Mucosa of gallbladder (tissue), 1 donor: ENCODE results near the gene B2M. TPM values are rescaled to one million over a fixed set of nuclear protein-coding genes. Genes with fewer than 3 reads are reported as not detected.
"Not testable (repeated sequence)": the region's sequence is repeated elsewhere in the genome, so short reads cannot be mapped to it uniquely, and the experiment has no call there.

ENCODE experiments used
- DNase-seq: peaks from one replicate; pipeline ENCODE4 v3.0.0-alpha.2; 2020; ENCODE audit warnings: low spot score
- total RNA-seq: library from RNA; stranded (reverse); gene quantifications from one replicate; pipeline ENCODE4 v1.2.1, GENCODE V29; 2021
- donor health status: DM: no; HTN: no; CAD: no.

B2M gene
- total RNA-seq = 2,061 TPM

DNA sequence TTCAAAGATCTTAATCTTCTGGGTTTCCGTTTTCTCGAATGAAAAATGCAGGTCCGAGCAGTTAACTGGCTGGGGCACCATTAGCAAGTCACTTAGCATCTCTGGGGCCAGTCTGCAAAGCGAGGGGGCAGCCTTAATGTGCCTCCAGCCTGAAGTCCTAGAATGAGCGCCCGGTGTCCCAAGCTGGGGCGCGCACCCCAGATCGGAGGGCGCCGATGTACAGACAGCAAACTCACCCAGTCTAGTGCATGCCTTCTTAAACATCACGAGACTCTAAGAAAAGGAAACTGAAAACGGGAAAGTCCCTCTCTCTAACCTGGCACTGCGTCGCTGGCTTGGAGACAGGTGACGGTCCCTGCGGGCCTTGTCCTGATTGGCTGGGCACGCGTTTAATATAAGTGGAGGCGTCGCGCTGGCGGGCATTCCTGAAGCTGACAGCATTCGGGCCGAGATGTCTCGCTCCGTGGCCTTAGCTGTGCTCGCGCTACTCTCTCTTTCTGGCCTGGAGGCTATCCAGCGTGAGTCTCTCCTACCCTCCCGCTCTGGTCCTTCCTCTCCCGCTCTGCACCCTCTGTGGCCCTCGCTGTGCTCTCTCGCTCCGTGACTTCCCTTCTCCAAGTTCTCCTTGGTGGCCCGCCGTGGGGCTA, at the start of gene B2M, which contains the start of gene PATL2:
Gene B2M, plus strand, starts transcription at position 422 of the 647 bp plus-strand sequence. Its CDS starts 30 bp downstream, at position 452.
Gene PATL2, minus strand, starts transcription at position 228 of the 647 bp plus-strand sequence. CDS start 34,833 bp downstream, outside the sequence.
- peak; percentile 98 for DNase-seq

DNA sequence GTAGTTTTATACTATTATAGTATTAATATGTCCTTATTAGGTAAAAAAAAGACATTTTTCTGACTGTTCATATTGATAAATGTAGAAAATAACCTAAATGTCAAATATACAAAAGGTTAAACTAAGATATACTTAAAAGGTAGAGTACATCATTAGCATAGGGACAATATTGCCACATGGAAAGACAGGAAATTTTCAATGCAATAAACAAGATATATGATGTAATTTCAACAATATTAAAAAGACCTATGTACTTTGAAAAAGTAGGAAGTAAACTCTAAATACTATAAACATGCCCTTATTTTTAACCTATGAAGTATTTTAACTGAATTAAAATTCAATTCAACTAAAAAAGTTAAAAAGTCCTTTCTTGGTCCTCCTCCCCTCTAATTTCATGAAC, 49.7 kb upstream of the B2M start:
- DNase-seq = no peak

DNA sequence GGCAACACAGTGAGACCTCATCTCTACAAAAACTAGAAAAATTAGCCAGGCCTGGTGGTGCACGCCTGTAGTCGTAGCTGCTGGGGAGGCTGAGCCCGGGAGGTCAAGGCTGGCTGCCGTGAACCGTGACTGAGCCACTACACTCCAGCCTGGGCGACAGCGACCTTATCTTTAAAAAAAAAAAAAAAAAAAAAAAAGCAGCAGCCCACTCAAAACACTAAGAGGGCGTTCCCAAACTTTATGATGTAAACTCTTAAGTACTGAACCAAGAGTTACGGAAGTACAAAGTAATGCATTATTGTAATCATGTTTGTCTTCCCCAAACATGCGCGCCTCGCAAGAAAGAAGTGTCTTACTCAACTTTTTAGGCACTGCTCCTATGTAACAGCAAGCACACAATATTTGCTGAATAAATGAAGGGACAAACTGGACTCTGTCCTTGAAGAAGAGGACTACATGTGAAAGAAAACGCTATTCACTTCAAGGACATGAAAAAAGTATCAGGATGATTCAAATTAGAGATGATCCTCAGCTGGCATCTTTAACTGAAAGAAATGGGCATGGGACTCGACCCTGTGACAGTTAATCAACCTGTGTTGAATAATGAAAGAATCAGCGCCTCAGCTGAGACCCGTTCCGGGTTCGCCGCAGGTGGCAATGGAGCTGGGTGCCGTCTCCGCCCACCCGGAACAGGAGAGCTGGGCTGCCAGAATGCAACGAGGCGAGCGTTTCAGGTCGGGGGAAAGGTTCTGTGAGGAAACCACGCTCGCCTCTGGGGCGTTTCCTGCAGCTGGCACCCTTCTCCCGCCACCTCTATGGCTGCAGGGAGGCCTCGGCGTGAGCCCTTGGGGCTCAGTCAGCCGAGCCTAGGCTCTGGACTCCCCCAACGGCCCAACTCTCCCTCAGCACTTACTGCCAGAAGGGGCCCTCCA, 48.6 kb upstream of the B2M start:
- peak; percentile 60 for DNase-seq

DNA sequence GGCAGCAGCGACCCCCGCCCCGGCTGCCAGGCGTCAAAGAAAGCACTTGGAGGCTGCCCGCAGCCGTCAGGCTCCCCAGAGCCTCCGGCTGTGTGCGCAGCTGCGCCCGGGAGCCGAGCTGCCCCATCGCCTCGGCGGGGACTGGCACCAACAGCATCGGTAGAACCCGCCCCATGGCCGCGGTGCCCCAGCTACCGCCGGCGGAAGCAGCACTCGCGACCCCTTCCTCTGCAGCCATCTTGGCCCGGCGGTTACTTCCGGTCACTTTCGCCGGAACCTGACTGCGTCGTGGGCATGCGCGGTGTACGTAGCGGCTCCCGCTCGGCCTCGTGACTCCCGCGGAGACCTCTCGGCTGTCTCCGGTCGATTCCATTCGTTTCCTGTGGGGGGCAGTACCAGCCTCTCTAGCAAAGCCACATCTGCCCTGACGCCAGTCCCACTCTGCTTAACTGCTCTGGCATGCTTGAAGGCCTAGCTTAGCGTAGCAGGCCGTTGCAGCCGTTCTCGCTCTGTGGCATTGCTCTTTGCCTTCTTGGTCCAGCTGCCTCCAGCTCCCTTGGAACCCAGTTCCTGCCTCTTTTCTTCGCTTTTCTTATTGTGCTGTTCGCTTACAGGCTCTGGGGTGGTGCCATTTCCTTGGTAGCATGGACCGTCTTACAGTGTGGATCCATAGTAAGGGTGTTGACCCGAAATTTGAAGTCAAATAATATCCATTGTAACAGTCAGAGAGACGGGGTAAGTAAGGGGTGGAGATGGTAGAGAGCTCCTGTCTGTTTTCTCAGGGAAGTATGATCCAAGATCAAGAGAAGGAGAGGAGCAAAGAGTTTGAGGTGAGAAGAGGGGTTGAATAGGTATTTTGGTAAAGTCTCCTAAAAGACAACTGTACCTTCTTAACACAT, 47.7 kb upstream of the B2M start, which contains the start of gene SPG11:
Gene SPG11, minus strand, starts transcription at position 253 of the 899 bp plus-strand sequence. Its CDS starts 15 bp downstream, at position 238.
- peak; percentile 99 for DNase-seq

DNA sequence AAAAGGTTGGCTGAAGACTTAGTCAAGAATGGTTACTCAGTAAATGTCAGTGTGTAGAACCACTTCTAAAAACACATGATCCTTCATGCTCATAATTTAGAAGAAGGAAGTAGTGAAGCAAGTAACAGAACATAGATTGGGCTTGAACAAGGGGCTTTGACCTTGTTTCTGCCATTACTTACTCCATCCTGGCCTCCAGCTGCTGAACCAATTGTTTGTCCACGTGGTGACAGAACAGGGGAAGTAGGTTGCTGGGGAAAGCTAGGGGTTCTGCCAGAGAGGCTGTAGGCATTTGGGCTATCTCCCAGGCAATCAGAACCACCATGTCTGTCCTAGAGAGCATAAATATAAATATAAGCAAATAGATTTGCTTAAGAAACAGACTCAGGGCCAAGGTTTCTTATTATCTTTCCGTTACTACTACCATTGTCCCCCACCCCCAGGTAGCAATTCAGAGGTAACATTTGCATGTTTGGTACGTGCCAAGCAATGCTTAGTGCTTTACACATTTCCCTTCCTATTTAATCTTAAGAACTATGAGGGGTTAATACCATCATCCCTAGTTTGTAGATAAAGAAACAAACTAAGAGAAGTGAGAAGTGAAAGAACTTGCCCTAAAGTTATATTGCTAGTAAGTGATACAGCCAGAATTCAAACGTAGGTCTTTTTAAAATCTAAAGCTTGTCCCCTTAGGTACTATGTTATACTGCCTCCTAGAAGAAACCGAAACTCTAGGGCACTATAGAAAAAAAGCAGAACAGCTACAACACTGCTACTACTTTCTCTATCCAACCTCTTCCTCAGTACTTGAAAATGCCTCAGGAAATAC, 44.9 kb upstream of the B2M start:
- no peak for DNase-seq

DNA sequence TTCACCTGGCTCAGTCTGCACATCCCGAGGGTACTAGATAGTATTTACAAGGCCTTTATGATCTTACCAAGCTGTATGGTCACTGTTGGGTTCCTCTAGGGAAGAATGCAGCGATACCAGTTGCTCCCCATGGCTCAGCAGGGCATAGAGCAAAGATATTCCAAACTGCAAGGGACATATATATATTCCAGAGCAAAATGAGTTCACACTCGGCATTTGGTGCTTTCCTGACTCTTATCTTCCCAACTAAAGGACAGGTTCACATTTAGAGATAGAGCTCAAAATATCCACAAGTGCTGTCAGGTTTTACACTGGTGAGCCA, 44.3 kb upstream of the B2M start:
- DNase-seq = no peak

DNA sequence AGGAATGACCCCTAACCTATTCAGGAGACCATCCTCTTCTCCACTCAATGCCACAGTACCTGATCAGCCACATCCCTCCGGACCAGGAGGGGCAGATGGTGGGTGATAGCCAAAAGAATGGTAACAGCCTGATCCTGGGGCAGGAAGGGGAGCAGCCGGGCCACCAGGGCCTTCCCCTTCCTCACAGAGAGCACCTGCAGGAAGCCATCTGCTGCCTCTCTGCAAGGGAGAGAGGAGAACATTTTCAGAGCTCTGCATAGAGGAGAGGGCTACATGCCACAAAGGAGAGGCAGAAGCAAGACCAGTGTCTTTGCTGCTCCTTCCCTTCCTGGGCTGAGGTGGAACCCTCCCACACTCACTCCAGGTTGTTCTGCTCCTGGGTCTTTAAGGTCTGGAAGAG, 42.4 kb upstream of the B2M start:
- DNase-seq = no peak

DNA sequence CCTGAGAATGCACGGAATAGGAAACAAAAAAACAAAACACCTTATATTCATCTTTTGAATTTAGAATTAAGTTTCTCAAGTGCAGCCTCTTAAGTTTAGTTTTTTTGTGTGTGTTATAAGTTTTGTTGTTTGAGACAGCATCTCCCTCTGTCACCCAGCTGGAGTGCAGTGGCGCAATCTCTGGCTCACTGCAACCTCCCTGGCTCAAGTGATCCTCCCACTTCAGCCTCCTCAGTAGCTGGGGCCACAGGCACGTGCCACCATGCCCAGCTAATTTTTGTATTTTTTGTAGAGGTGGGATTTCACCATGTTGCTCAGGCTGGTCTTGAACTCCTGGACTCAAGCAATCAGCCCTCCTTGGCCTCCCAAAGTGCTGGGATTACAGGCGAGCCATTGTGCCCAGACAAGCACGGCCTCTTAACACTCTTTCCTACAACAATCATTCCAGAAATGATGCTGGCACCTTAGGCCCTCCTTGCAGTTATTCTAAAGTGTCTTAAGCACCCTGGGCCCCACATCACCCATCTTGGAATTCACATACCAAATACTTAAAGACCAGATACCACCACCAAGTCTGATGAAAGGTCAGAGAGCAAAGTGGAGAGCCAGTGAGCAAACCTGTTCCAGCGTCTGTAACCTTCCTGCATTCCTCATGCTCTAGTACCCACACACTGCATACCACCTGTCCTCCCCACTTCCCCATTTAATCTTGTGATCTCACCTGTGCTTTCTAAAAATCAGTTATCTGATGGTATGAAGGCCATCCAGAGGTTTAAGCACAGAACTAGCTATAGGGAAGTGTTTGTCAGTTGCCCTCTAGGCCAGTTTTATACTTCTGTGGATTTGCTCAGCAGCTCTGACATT, 41.0 kb upstream of the B2M start:
- no peak for DNase-seq

DNA sequence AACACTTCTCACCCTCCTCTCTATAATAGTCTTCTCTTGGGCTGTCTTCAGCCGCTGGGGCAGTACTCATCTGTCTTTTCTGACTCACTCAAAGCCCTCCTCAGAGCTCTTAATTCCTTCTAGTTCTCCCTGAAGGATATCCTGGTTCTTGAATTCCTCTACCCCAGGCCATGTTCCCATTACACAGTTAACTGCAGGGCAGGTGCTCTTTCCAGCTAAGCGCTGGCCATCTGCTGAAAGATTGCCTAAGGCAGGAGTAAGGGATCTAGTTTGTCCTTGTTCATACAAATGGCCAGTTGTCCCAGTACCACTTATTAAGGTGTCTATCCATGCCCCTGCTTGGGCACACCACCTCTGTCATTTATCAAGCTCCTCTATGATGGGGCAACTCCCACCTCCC, 37.7 kb upstream of the B2M start:
- DNase-seq = no peak

DNA sequence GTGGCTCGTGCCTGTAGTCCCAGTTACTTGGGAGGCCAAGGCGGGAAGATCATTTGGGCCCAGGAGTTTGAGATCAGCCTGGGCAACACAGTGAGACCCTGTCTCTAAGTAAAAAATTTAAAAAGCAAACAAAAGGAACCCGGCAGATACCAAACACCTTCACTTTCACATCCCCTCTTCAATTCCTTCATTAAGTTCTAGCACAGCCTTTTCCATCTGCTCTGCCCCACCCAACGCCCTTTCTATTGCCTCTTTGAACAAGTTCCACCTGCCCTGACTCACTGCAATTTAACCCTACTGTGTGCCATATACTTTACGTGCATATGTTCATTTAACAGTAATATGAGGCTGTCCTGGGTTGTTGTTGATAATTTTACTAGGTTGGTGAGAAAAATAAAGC, 35.4 kb upstream of the B2M start:
- no peak for DNase-seq

DNA sequence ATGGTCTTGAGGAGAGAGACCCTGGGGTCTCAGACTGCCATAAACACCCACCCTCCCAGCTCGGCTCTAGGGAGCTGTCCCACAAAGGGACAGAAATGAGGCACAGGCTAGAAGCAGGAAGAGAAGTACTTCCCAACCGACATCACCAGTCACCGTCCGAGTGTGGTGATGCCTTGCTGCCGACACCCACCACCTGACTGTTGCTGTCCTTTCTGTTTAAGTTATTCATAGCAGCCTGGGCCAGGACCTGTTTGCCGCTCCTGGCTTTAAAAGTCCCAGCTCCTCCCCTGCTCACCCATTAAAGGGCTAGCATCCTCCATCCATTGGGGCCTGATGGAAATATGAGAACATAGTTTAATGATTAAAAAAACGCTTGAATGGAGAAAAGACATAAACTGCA, 34.6 kb upstream of the B2M start:
- no peak for DNase-seq

DNA sequence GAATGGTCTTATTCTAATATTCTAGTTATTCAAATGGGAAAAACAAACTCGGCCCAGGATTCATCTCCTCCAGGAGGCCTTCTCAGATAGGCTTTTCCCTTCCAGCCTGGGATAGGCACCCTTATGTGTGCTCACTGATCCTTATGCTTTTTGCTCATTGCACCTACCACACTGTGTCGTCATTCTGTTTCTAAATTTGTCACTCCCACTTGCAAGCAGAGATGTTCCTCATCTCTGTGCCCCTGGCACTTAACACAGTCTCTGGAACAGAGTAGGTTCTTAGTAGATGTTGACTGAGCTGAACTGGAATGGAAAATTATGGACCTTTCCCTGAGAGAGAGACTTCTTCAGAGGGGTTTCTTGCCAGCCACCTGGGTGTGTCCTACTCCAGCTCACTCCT, 29.1 kb upstream of the B2M start:
- DNase-seq = no peak

DNA sequence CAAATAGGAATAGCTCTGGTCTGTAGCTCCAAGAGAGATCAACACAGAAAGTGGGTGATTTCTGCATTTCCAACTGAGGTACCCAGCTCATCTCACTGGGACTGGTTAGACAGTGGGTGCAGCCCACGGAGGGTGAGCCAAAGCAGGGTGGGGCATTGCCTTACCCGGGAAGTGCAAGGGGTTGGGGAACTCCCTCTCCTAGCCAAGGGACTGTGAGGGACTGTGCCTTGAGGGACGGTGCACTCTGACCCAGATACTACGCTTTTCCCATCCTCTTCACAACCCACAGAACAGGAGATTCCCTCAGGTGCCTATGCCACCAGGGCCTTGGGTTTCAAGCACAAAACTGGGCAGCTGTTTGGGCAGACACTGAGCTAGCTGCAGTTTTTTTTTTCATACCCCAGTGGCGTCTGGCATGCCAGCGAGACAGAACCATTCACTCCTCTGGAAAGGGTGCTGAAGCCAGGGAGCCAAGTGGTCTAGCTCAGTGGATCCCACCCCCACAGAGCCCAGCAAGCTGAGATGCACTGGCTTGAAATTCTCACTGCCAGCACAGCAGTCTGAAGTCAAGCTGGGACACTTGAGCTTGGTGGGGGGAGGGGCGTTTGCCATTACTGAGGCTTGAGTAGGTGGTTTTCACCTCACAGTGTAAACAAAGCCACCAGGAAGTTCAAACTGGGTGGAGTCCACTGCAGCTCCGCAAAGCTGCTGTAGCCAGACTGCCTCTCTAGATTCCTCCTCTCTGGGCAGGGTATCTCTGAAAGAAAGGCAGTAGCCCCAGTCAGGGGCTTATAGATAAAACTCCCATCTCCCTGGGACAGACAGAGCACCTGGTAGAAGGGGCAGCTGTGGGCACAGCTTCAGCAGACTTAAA, 28.3 kb upstream of the B2M start:
- DNase-seq = peak; percentile 88

DNA sequence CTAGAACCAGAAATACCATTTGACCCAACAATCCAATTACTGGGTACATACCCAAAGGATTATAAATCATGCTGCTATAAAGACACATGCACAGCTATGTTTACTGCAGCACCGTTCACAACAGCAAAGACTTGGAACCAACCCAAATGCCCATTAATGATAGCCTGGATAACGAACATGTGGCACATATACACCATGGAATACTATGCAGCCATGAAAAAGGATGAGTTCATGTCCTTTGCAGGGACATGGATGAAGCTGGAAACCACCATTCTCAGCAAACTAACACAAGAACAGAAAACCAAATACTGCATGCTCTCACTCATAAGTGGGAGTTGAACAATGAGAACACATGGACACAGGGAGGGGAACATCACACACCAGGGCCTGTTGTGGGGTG, 22.0 kb upstream of the B2M start:
- DNase-seq = not testable (repeated sequence)

DNA sequence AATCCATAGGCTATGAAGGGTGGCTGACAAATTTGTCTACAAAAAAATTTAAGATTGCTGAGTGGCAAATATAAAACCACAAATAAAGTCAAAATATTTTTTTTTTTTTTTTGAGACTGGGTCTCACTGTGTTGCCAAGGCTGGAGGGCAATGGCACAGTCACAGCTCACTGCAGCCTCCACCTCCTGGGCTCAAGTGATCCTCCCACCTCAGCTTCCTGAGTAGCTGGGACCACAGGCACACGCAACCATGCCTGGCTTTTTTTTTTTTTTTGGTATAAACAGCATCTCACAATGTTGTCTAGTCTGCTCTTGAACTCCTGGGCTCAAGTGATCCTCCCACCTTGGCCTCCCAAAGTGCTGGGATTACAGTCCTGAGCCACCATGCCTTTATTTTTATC, 21.1 kb upstream of the B2M start:
- DNase-seq = not testable (repeated sequence)

DNA sequence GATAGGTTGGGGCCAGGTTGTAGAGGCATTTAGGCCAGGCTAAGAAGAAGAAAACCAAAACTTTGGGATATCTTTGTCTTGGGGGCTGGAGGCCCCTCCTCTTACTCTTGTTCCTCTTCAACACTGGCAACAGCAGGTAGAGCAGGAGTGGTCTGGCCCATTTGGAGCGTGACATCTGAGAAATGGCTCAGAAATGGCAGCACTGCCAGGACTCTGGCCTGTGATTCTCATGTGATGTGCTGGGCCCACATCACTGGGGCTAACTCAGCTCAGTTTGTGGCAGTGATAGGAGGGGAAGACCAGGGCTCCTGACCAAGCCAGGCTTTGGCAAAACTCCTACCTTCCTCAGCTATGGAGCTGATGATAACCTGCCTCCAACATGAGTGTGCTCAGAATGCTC, 18.7 kb upstream of the B2M start:
- no peak for DNase-seq

DNA sequence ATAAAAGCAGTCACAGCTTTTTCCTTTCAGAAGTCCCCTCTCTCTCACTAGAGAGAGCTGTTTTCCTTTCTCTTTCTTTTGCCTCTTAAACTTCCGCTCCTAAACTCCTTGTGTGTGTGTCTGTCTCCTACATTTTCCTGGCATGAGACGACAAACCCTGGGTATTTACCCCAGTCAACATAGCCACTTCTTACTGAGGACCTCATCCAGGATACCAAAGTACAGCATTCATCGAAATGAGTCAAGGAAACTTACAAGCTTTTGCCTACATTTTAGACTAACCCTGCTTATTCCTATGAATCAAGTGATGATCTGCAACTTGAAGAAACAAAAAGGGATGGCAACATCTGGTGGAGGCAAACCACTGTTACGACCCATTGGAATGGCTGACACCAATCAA, 16.9 kb upstream of the B2M start:
- no peak for DNase-seq

DNA sequence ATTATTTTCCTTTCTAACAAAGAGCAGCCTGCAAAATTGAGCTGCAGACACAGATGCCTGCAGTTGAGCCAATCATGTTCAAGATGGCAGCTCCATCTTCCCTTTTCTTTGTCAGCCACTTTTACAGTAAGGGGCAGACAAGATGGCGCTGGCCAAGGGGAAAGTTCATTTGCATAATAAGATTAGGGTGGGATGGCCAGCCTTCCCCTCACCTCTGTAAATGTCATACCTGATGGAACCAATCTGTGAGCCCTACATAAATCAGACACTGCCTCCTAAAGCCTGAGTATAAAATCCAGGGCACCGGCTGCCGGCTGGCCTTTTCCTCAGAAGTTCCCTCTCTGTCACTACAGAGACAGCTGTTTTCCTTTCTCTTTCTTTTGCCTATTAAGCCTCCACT, 16.0 kb upstream of the B2M start:
- no peak for DNase-seq

DNA sequence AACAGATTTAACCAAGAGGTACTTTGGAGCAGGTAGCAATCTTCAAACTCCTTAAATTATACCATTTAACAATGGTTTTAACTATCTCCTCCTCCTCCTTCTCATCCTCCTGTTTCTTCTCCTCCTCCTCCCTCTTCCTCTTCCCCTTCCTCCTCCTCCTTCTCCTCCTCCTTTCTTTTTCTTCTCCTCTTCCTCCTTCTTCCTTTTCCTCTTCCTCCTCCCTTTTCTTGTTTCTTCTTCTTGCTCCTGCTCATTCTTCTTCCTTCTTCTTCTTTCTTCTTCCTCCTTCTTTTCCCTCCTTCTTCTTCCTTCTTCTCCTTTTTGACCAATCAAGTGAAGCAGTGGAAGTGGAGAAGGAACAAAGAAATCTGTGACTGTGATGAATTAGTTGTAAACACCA, 14.3 kb upstream of the B2M start:
- no peak for DNase-seq
